Astrocyte (in vitro differentiated cells and primary cell): ENCODE measurements around the gene SLC25A21. TPM values are rescaled to one million over a fixed set of nuclear protein-coding genes. Genes with fewer than 3 reads are reported as not detected.

Experiments
- DNase-seq: peaks from one replicate; pipeline ENCODE4 v3.0.0-alpha.2; 2010; ENCODE audit warnings: low read depth
- FAIRE-seq: peaks from 2 replicates; lab custom pipeline; 2011; peaks lifted over from hg19 to GRCh38; lab: Jason Lieb, UNC
- H2AFZ ChIP-seq: 2 replicates; pipeline ENCODE4 v1.6.0; 2012; ENCODE audit warnings: low read depth, low read length, inconsistent platforms
- H3K27ac ChIP-seq: 2 replicates; pipeline ENCODE4 v1.5.1; 2011; ENCODE audit warnings: low read depth, low read length, inconsistent platforms
- H3K27me3 ChIP-seq: 2 replicates; pipeline ENCODE4 v1.6.0; 2011; ENCODE audit warnings: low read length, inconsistent platforms; ENCODE audit not compliant: insufficient read depth
- H3K36me3 ChIP-seq: 2 replicates; pipeline ENCODE4 v1.5.1; 2011; ENCODE audit warnings: low read length, inconsistent platforms; ENCODE audit not compliant: insufficient read depth
- H3K4me1 ChIP-seq: 2 replicates; pipeline ENCODE4 v1.5.1; 2011; ENCODE audit warnings: low read length, inconsistent platforms; ENCODE audit not compliant: insufficient read depth
- H3K4me2 ChIP-seq: 2 replicates; pipeline ENCODE4 v1.6.0; 2012; ENCODE audit warnings: low read length, inconsistent platforms
- H3K4me3 ChIP-seq: 2 replicates; pipeline ENCODE4 v1.5.1; 2011; ENCODE audit warnings: low read depth, mild to moderate bottlenecking, low read length, inconsistent platforms; ENCODE audit not compliant: insufficient read depth
- H3K79me2 ChIP-seq: 2 replicates; pipeline ENCODE4 v1.6.0; 2012; ENCODE audit warnings: mild to moderate bottlenecking, low read length, inconsistent platforms; ENCODE audit not compliant: insufficient read depth
- H3K9ac ChIP-seq: 2 replicates; pipeline ENCODE4 v1.6.0; 2012; ENCODE audit warnings: mild to moderate bottlenecking, low read length, inconsistent platforms
- H3K9me3 ChIP-seq: 2 replicates; pipeline ENCODE4 v1.5.1; 2012; ENCODE audit warnings: low read depth, mild to moderate bottlenecking, low read length, inconsistent platforms; ENCODE audit not compliant: insufficient read depth
- H4K20me1 ChIP-seq: 2 replicates; pipeline ENCODE4 v1.6.0; 2012; ENCODE audit warnings: low read length, inconsistent platforms; ENCODE audit not compliant: insufficient read depth
- H3K27ac Mint-ChIP-seq: one replicate; pipeline ENCODE4 v1.8.0; 2021; ENCODE audit warnings: mild to moderate bottlenecking, mixed read lengths; ENCODE audit not compliant: unreplicated experiment
- H3K27me3 Mint-ChIP-seq: one replicate; pipeline ENCODE4 v1.8.0; 2021; ENCODE audit warnings: low read depth, mixed read lengths; ENCODE audit not compliant: unreplicated experiment
- H3K36me3 Mint-ChIP-seq: one replicate; pipeline ENCODE4 v1.8.0; 2021; ENCODE audit warnings: low read depth, mixed read lengths; ENCODE audit not compliant: unreplicated experiment
- H3K4me1 Mint-ChIP-seq: one replicate; pipeline ENCODE4 v1.8.0; 2021; ENCODE audit warnings: low read depth, mixed read lengths; ENCODE audit not compliant: unreplicated experiment
- H3K4me3 Mint-ChIP-seq: one replicate; pipeline ENCODE4 v1.8.0; 2021; ENCODE audit warnings: mild to moderate bottlenecking, moderate library complexity, mixed read lengths; ENCODE audit not compliant: unreplicated experiment
- H3K9me3 Mint-ChIP-seq: one replicate; pipeline ENCODE4 v1.8.0; 2021; ENCODE audit warnings: mild to moderate bottlenecking, mixed read lengths; ENCODE audit not compliant: unreplicated experiment
- EZH2 ChIP-seq: IDR thresholded peaks from 2 replicates; pipeline ENCODE4 v1.6.1; 2012; ENCODE audit warnings: mild to moderate bottlenecking, low read length, inconsistent platforms; ENCODE audit not compliant: insufficient read depth
- total RNA-seq: library from RNA; stranded (reverse); gene quantifications from 2 replicates; pipeline ENCODE4 v1.2.1, GENCODE V29; 2021
- TF ChIP-seq, protein P1 (sequence below): IDR thresholded peaks from 2 replicates; pipeline ENCODE4 v1.5.1; 2011; ENCODE audit warnings: low read depth, mild to moderate bottlenecking, inconsistent platforms, low read length, moderate library complexity; ENCODE audit not compliant: insufficient read depth

The SLC25A21 gene
- total RNA-seq, 1 donor from 2014 or later = 1.5 TPM

DNA sequence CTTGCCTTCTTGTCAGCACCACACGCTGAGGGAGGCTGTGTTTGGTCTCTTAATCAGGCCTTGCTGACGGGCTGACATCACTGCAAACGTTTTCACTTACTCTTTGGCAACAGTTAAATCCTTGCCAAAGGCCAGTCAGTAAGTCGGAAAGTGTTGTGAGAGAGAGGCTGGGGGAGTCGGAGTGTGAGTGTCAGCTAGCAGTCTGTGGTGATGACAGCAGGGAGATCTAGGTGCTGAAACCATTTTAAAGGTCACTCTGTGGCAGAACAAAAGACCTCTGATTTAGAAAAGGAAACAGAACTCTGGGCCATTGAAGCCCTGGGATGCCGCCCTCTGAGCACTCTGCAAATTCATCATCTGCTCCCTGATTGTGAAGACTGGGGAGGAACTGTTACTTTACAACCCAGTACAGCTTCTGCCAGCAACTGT lies 367.3 kb downstream of the SLC25A21 start:
- no peaks in the 10 kb centered on the region for H3K4me1 ChIP-seq
- TF ChIP-seq, protein P1, sequence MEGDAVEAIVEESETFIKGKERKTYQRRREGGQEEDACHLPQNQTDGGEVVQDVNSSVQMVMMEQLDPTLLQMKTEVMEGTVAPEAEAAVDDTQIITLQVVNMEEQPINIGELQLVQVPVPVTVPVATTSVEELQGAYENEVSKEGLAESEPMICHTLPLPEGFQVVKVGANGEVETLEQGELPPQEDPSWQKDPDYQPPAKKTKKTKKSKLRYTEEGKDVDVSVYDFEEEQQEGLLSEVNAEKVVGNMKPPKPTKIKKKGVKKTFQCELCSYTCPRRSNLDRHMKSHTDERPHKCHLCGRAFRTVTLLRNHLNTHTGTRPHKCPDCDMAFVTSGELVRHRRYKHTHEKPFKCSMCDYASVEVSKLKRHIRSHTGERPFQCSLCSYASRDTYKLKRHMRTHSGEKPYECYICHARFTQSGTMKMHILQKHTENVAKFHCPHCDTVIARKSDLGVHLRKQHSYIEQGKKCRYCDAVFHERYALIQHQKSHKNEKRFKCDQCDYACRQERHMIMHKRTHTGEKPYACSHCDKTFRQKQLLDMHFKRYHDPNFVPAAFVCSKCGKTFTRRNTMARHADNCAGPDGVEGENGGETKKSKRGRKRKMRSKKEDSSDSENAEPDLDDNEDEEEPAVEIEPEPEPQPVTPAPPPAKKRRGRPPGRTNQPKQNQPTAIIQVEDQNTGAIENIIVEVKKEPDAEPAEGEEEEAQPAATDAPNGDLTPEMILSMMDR = no peak
- no peak for TF ChIP-seq EZH2
- Mint-ChIP-seq H3K27ac (no peak overlapping the region), H3K4me1 (no peaks in the 10 kb centered on the region), H3K4me3 (no peak overlapping the region), H3K9me3 (no peaks in the 10 kb centered on the region), H3K36me3 (no peaks in the 10 kb centered on the region), H3K27me3 (no peaks in the 10 kb centered on the region)
- no peaks in the 10 kb centered on the region for H3K79me2 ChIP-seq
- no peaks in the 10 kb centered on the region for H4K20me1 ChIP-seq
- H3K27me3 ChIP-seq = no peaks in the 10 kb centered on the region
- H3K9ac ChIP-seq = no peak overlapping the region
- no peak overlapping the region for H2AFZ ChIP-seq
- H3K27ac ChIP-seq = no peak overlapping the region
- H3K4me2 ChIP-seq = no peak overlapping the region
- no peak for DNase-seq
- FAIRE-seq = no peak
- H3K4me3 ChIP-seq = no peak overlapping the region
- H3K9me3 ChIP-seq = no peaks in the 10 kb centered on the region
- H3K36me3 ChIP-seq = no peaks in the 10 kb centered on the region

DNA sequence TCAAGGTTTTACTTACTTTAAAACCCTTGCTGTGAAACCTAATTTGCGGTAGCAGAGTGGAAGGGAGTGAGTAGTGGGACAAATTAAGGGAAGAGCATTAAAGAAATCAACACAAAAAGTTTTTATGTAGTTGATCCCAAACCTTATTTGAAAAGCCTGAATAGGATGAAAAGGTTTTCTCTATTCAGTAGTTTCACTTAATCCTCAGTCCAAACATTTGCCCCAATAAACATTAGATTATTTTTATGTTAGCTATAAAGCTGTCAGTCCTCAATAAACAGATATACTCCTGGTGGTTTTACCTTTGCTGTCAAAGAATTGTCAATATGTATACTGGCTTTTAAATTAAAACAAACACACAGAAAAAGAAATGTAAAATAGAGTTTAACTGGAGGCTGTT lies 374.8 kb downstream of the SLC25A21 start:
- Histone ChIP-seq H3K36me3 (no peaks in the 10 kb centered on the region), H3K4me3 (no peak overlapping the region), H3K4me1 (no peaks in the 10 kb centered on the region), H3K9ac (no peak overlapping the region), H3K79me2 (no peaks in the 10 kb centered on the region), H2AFZ (no peak overlapping the region), H3K9me3 (no peaks in the 10 kb centered on the region), H3K4me2 (no peak overlapping the region), H3K27me3 (no peaks in the 10 kb centered on the region), H3K27ac (no peak overlapping the region), H4K20me1 (no peaks in the 10 kb centered on the region)
- Mint-ChIP-seq H3K4me1 (no peaks in the 10 kb centered on the region), H3K27ac (no peak overlapping the region), H3K4me3 (no peak overlapping the region), H3K9me3 (no peaks in the 10 kb centered on the region), H3K27me3 (no peaks in the 10 kb centered on the region), H3K36me3 (no peaks in the 10 kb centered on the region)
- TF ChIP-seq, protein P1 = no peak
- no peak for TF ChIP-seq EZH2
- FAIRE-seq (no peak), DNase-seq (no peak)

DNA sequence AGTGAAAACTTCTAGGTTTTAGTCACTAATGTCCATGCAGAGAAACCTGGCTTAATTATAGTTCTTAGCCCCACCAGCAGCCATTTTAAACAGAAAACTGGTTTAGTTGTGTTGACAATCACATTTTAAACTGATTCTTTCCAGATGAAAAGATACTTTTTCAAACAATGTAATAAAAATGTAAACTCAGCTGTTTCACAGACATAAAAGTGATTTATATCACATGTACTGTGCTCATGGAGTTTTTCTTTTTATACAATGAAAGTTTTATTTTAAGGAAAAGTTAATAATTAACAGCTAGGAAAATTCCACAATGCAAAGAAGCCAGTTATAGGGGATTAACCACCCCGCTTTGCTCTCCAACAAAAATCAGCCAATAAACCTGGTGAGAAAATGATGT lies 381.0 kb downstream of the SLC25A21 start:
- Histone ChIP-seq H3K27me3 (no peaks in the 10 kb centered on the region), H3K4me1 (no peaks in the 10 kb centered on the region), H3K4me2 (no peak overlapping the region), H3K9ac (no peak overlapping the region), H3K27ac (no peak overlapping the region), H3K36me3 (no peaks in the 10 kb centered on the region), H3K4me3 (no peak overlapping the region), H2AFZ (no peak overlapping the region), H3K9me3 (no peaks in the 10 kb centered on the region), H3K79me2 (no peaks in the 10 kb centered on the region), H4K20me1 (no peaks in the 10 kb centered on the region)
- FAIRE-seq = no peak
- Mint-ChIP-seq H3K27ac (peak overlapping the region; percentile 34), H3K27me3 (no peaks in the 10 kb centered on the region), H3K9me3 (no peaks in the 10 kb centered on the region), H3K36me3 (no peaks in the 10 kb centered on the region), H3K4me3 (no peak overlapping the region), H3K4me1 (peaks cover 5% of the 10 kb centered on the region)
- DNase-seq = no peak
- TF ChIP-seq EZH2 = no peak
- TF ChIP-seq, protein P1 = no peak
